Fibroblast of lung (primary cell): ENCODE measurements around the gene ZNF354B. TPM values are rescaled to one million over a fixed set of nuclear protein-coding genes. Genes with fewer than 3 reads are reported as not detected.
"Not testable (repeated sequence)": the region's sequence is repeated elsewhere in the genome, so short reads cannot be mapped to it uniquely, and the experiment has no call there.

ENCODE experiments used
- DNase-seq, 2 donors: peaks; one replicate each; pipeline versions ENCODE4 v3.0.0 to v3.0.0-alpha.2; 2010; ENCODE audit warnings: low read depth in 2 of 2
- H2AFZ ChIP-seq: 2 replicates; pipeline ENCODE4 v1.5.1; 2012; ENCODE audit warnings: low read length, control low read depth, inconsistent platforms
- H3K27ac ChIP-seq: 2 replicates; pipeline ENCODE4 v1.5.1; 2011; ENCODE audit warnings: low read length, control low read depth; ENCODE audit not compliant: insufficient read depth
- H3K27me3 ChIP-seq: 2 replicates; pipeline ENCODE4 v1.5.1; 2011; ENCODE audit warnings: mild to moderate bottlenecking, low read length; ENCODE audit not compliant: control insufficient read depth, insufficient read depth
- H3K36me3 ChIP-seq: 2 replicates; pipeline ENCODE4 v1.5.1; 2011; ENCODE audit warnings: low read length; ENCODE audit not compliant: control insufficient read depth, insufficient read depth
- H3K4me1 ChIP-seq: 2 replicates; pipeline ENCODE4 v1.5.1; 2011; ENCODE audit warnings: low read length; ENCODE audit not compliant: control insufficient read depth, insufficient read depth; ENCODE audit errors: extremely low read depth
- H3K4me2 ChIP-seq: 2 replicates; pipeline ENCODE4 v1.5.1; 2011; ENCODE audit warnings: low read length, control low read depth; ENCODE audit not compliant: insufficient read depth; ENCODE audit errors: extremely low read depth
- H3K4me3 ChIP-seq, 4 experiments: fragments of 200-600 bp in 1 of 4; sonication (generic) in 1 of 4; replicated peaks in 1 of 4; 2 replicates each; pipeline ENCODE4 v1.5.1; 2011 to 2016; ENCODE audit warnings: low read length in 4 of 4, low read depth in 3 of 4, mild to moderate bottlenecking in 3 of 4, control low read depth in 2 of 4, inconsistent platforms in 1 of 4, mixed read lengths in 1 of 4; ENCODE audit not compliant: insufficient read depth in 1 of 4; ENCODE audit errors: control extremely low read depth in 1 of 4
- H3K79me2 ChIP-seq: 2 replicates; pipeline ENCODE4 v1.5.1; 2012; ENCODE audit warnings: mild to moderate bottlenecking, low read length, inconsistent platforms; ENCODE audit not compliant: control insufficient read depth, insufficient read depth
- H3K9ac ChIP-seq: 2 replicates; pipeline ENCODE4 v1.5.1; 2011; ENCODE audit warnings: mild to moderate bottlenecking, low read length, control low read depth; ENCODE audit not compliant: insufficient read depth
- H3K9me3 ChIP-seq: 2 replicates; pipeline ENCODE4 v1.5.1; 2012; ENCODE audit warnings: low read depth, low read length; ENCODE audit not compliant: control insufficient read depth, insufficient read depth
- H4K20me1 ChIP-seq: 2 replicates; pipeline ENCODE4 v1.5.1; 2011; ENCODE audit warnings: low read length; ENCODE audit not compliant: control insufficient read depth, insufficient read depth; ENCODE audit errors: extremely low read depth
- CTCF ChIP-seq, 2 donors: IDR thresholded peaks in 1 of 2; conservative IDR thresholded peaks in 1 of 2; 1 replicate in 1 of 2; 2 replicates in 1 of 2; pipeline ENCODE4 v1.5.1; 2011 to 2012; ENCODE audit warnings: low read length in 2 of 2, control low read depth in 1 of 2, inconsistent platforms in 1 of 2, low read depth in 1 of 2, mild to moderate bottlenecking in 1 of 2
- EZH2 ChIP-seq: IDR thresholded peaks from 2 replicates; pipeline ENCODE4 v1.5.1; 2012; ENCODE audit warnings: low read length, control low read depth, mild to moderate bottlenecking; ENCODE audit errors: missing control alignments
- polyA plus RNA-seq, 2 donors: library from polyadenylated mRNA; depleted of rRNA in 1 of 2; stranded (reverse) in 1 of 2; unstranded in 1 of 2; fragments of >200 nt; gene quantifications; 2 replicates each; pipeline ENCODE4 v1.2.1, GENCODE V29; 2011 to 2012; ENCODE audit warnings: missing spikeins in 1 of 2
- total RNA-seq: library from RNA; depleted of rRNA; stranded (reverse); fragments of >200 nt; gene quantifications from 2 replicates; pipeline ENCODE4 v1.2.1, GENCODE V29; 2014

Gene ZNF354B
- total and polyA plus RNA-seq, 2 donors (not counting 1 experiment from before 2014, with no cell fraction given): 6.1 to 9.4 TPM

GRCh38 chr5:178870411-178870810, 10.7 kb downstream of the ZNF354B start:
- DNase-seq: no peak
- no peaks in the 10 kb centered on the region for H3K9me3 ChIP-seq
- no peak overlapping the region for H3K4me2 ChIP-seq
- H3K9ac ChIP-seq: no peak overlapping the region
- H3K27me3 ChIP-seq: no peaks in the 10 kb centered on the region
- H3K36me3 ChIP-seq: peaks cover 7% of the 10 kb centered on the region
- H3K4me3 ChIP-seq: no peak overlapping the region
- no peak overlapping the region for H3K27ac ChIP-seq
- TF ChIP-seq CTCF (conservative IDR thresholded peaks at IDR 0.05 in 1 of 2, IDR thresholded peaks at IDR 0.05 in 1 of 2; ENCODE audit: low read depth in 1 of 2, low read length in 2 of 2) (no peak), EZH2 (no peak)
- H3K79me2 ChIP-seq: no peaks in the 10 kb centered on the region
- no peaks in the 10 kb centered on the region for H4K20me1 ChIP-seq
- no peak overlapping the region for H2AFZ ChIP-seq
- H3K4me1 ChIP-seq: no peaks in the 10 kb centered on the region

- no peak overlapping the region for H3K9ac ChIP-seq
- H3K36me3 ChIP-seq: peaks cover 7% of the 10 kb centered on the region
- DNase-seq: no peak
- no peaks in the 10 kb centered on the region for H3K4me1 ChIP-seq
- H3K79me2 ChIP-seq: no peaks in the 10 kb centered on the region
- no peaks in the 10 kb centered on the region for H3K27me3 ChIP-seq
- TF ChIP-seq CTCF (conservative IDR thresholded peaks at IDR 0.05 in 1 of 2, IDR thresholded peaks at IDR 0.05 in 1 of 2; ENCODE audit: low read depth in 1 of 2, low read length in 2 of 2): no peak
- no peak for TF ChIP-seq EZH2
- no peak overlapping the region for H3K4me2 ChIP-seq
- no peak overlapping the region for H3K27ac ChIP-seq
- no peaks in the 10 kb centered on the region for H3K9me3 ChIP-seq
- H3K4me3 ChIP-seq: no peak overlapping the region
- no peaks in the 10 kb centered on the region for H4K20me1 ChIP-seq
- H2AFZ ChIP-seq: no peak overlapping the region
These were observed 12.5 kb downstream of the ZNF354B start for GRCh38 chr5:178872302-178872701.

GRCh38 chr5:178883115-178883694, 23.5 kb downstream of the ZNF354B start:
- not testable (repeated sequence) for H3K79me2 ChIP-seq, H2AFZ ChIP-seq, H3K4me1 ChIP-seq, H3K9me3 ChIP-seq, H4K20me1 ChIP-seq, H3K4me2 ChIP-seq, H3K4me3 ChIP-seq, H3K9ac ChIP-seq, H3K27ac ChIP-seq, H3K36me3 ChIP-seq, H3K27me3 ChIP-seq
- DNase-seq: peak in 1 of 2 donors; percentile 3
